ENCODE data around the gene SCML1. TPM values are rescaled to one million over a fixed set of nuclear protein-coding genes. Genes with fewer than 3 reads are reported as not detected.

The SCML1 gene
- 7.4 and 10.3 TPM in 2 replicates for total RNA-seq

GRCh38 chrX:17736856-17737709 lies at the start of gene SCML1:
Gene SCML1 (plus strand): TSS chrX:17737493. CDS start chrX:17744187, 6,694 bp downstream.

Other genes with a start within 250 kb of the SCML1 start
- 2.2 and 5.8 TPM in 2 replicates for gene RAI2, start 123.8 kb downstream of the SCML1 start, total RNA-seq

Measured in smooth muscle cell of trachea (primary cell).